ENCODE data around the gene TNNI2. TPM values are rescaled to one million over a fixed set of nuclear protein-coding genes. Genes with fewer than 3 reads are reported as not detected.

Gene TNNI2
- total and polyA plus RNA-seq, 12 donors, result 0.55 to 21.8 (median 2.4) TPM; not detected in 3

- 22 to 35% (median 24%) methylated on average over 18 of the region's 18 CpGs for WGBS, 4 donors
- Histone ChIP-seq H3K4me3 (peak overlapping the region in 2 of 4 donors; percentile 58 to 60), H3K27ac (peak overlapping the region; percentile 83 to 97 (median 88))
These were observed 25.4 kb downstream of the TNNI2 start for GRCh38 chr11:1864231-1864630.

GRCh38 chr11:1864831-1865665 is 26.3 kb downstream of the TNNI2 start:
- peaks cover 31 to 58% of the 10 kb centered on the region in 2 donors for H3K4me1 ChIP-seq (replicated peaks in 1 of 2)
- TF ChIP-seq CTCF (IDR thresholded peaks at IDR 0.05) (no peak), POLR2A (IDR thresholded peaks at IDR 0.05) (peak in 1 of 2 donors; percentile 60)
- intact Hi-C loops (cut with DNase I), result no loop called here

More at GRCh38 chr11:1864231-1864630, 25.4 kb downstream of the TNNI2 start:
- H3K9me3 ChIP-seq (replicated peaks in 1 of 3), result no peaks in the 10 kb centered on the region
- DNase-seq, result no peak
- H3K36me3 ChIP-seq (replicated peaks in 1 of 2), result no peaks in the 10 kb centered on the region
- H3K4me1 ChIP-seq (replicated peaks in 1 of 2), result peaks cover 31 to 58% of the 10 kb centered on the region in 2 donors
- H3K27me3 ChIP-seq, result no peaks in the 10 kb centered on the region
- TF ChIP-seq POLR2A (IDR thresholded peaks at IDR 0.05) (peak; percentile 30 to 33), CTCF (IDR thresholded peaks at IDR 0.05) (no peak)
- intact Hi-C loops (cut with DNase I), result no loop called here

DNA sequence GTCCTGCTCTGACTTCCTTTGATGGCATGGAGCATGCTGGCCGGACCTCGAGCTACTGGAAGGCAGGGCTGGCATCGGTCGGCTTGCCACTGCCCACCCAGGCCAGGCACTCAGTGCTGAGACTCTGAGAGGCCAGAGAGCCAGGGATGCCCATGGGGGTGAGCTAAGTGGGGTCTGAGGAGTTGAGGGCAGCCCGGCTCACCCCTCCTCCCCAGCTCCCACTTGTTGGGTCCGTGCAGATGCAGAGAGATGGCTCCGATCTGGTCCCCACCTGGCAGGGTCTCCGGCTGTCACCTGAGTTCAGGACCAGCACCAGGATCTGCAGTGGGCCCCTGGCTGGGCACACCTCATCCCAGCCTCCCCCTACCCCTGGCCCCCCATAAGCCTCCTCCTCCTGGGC is 27.4 kb downstream of the TNNI2 start:
- 44 to 60% (median 54%) methylated on average over 4 to 8 of the region's 8 CpGs for WGBS, 4 donors
- TF ChIP-seq POLR2A (IDR thresholded peaks at IDR 0.05), result no peak
- TF ChIP-seq CTCF (IDR thresholded peaks at IDR 0.05), result no peak
- Histone ChIP-seq H3K4me1 (replicated peaks in 1 of 2) (peaks cover 38 to 62% of the 10 kb centered on the region in 2 donors), H3K27me3 (no peaks in the 10 kb centered on the region), H3K4me3 (peak overlapping the region in 2 of 4 donors; percentile 58 to 60), H3K27ac (peak overlapping the region; percentile 78 to 97 (median 88)), H3K36me3 (replicated peaks in 1 of 2) (no peaks in the 10 kb centered on the region), H3K9me3 (replicated peaks in 1 of 3) (no peaks in the 10 kb centered on the region)
- intact Hi-C loops (cut with DNase I), result no loop called here
- peak in 2 of 7 donors; percentile 45 to 50 for DNase-seq

More at GRCh38 chr11:1864831-1865665, 26.3 kb downstream of the TNNI2 start:
- Histone ChIP-seq H3K4me3 (peak overlapping the region in 3 of 4 donors; percentile 29 to 60 (median 58)), H3K9me3 (replicated peaks in 1 of 3) (no peaks in the 10 kb centered on the region), H3K27ac (peak overlapping the region; percentile 78 to 97 (median 88)), H3K27me3 (no peaks in the 10 kb centered on the region), H3K36me3 (replicated peaks in 1 of 2) (no peaks in the 10 kb centered on the region)
- DNase-seq, result peak in 6 of 7 donors; percentile 76 to 88 (median 86)
- 33 to 63% (median 49%) methylated on average over 23 to 30 of the region's 30 CpGs for WGBS, 4 donors

- WGBS, 4 donors, result 30 to 60% (median 46%) methylated on average over 3 to 15 of the region's 15 CpGs
- intact Hi-C loops (cut with DNase I), result no loop called here
- Histone ChIP-seq H3K4me1 (replicated peaks in 1 of 2) (peaks cover 39 to 66% of the 10 kb centered on the region in 2 donors), H3K27me3 (no peaks in the 10 kb centered on the region), H3K27ac (peak overlapping the region; percentile 19 to 97 (median 88)), H3K9me3 (replicated peaks in 1 of 3) (no peaks in the 10 kb centered on the region), H3K36me3 (replicated peaks in 1 of 2) (no peaks in the 10 kb centered on the region), H3K4me3 (peak overlapping the region in 2 of 4 donors; percentile 14 to 60)
- TF ChIP-seq POLR2A (IDR thresholded peaks at IDR 0.05) (peak in 1 of 2 donors; percentile 36), CTCF (IDR thresholded peaks at IDR 0.05) (peak in 1 of 6 experiments; percentile 10)
- DNase-seq, result peak in 2 of 7 donors; percentile 62 to 63
These were observed 28.0 kb downstream of the TNNI2 start for GRCh38 chr11:1866776-1867175.
